ENCODE data around the gene ARID4A. TPM values are rescaled to one million over a fixed set of nuclear protein-coding genes. Genes with fewer than 3 reads are reported as not detected.

The ARID4A gene
- total and polyA plus RNA-seq, 9 of the 15 experiments (the other 6 are each of a cell fraction or from before 2014, with no cell fraction given), result 2.4 to 11.5 (median 8.7) TPM

DNA sequence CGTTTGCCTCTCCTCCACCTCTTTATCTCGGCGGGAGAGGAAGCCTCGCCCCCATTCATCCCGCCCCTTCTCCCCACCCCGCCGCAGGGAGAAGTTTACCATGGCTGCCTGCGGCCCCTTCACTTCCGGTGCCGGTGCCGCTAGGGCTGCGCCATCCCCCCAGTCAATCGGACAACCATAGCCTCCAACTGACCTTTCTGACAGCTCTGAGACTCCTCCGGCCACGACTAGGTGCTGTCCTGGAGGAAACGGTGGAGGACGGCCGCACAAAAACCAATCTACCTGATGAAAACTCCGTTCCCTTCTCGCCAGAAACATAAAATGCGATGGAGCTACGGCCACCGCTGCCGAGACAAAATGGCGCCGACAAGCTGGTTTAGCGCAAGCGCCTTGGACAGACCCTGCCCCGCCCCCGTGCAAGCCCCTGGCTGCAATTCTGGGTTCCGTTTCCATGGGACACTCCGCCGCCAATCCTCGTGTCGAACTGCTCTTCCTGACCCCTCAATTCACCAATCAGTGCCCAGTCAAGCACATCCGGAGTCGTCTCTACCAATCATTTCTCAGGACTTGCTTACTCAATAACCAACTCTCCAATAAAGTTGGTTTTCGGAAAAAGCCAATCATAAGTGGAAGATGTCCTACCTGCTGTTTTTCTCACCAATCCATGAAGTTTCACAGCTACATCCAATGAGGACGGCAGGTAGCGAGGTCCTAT, 436 bp upstream of the ARID4A start (continued):
- no peak for TF ChIP-seq CEBPZ (IDR thresholded peaks at IDR 0.05; ENCODE audit: borderline replicate concordance, low read depth, low read length)
- 0 out of 2 replicates have a peak, but pooled peaks have one; percentile 47 for TF ChIP-seq ZNF134 (CRISPR knock-in tag; conservative IDR thresholded peaks at IDR 0.05)
- no peak for TF ChIP-seq ARID4B (CRISPR knock-in tag; IDR thresholded peaks at IDR 0.05)
- TF ChIP-seq ZNF146 (CRISPR knock-in tag; IDR thresholded peaks at IDR 0.05; ENCODE audit: unreplicated experiment), result no peak
- TF ChIP-seq HEY1 (CRISPR knock-in tag; IDR thresholded peaks at IDR 0.05; ENCODE audit: borderline replicate concordance), result 0 out of 2 replicates have a peak, but pooled peaks have one; percentile 42
- TF ChIP-seq EP400 (IDR thresholded peaks at IDR 0.05), result peak; percentile 99
- no peak for TF ChIP-seq PTBP1 (IDR thresholded peaks at IDR 0.05; ENCODE audit: low read depth, low read length)
- no peak for TF ChIP-seq SETDB1 (IDR thresholded peaks at IDR 0.05; ENCODE audit: low read length)
- no peak for TF ChIP-seq TCF7 (IDR thresholded peaks at IDR 0.05; ENCODE audit: borderline replicate concordance)
- peak; percentile 96 for TF ChIP-seq POLR2A (conservative IDR thresholded peaks at IDR 0.05)
- TF ChIP-seq ZNF780A (CRISPR knock-in tag; IDR thresholded peaks at IDR 0.05), result no peak
- TF ChIP-seq RBM34 (IDR thresholded peaks at IDR 0.05; ENCODE audit: borderline replicate concordance, insufficient read depth, low read length), result no peak
- TF ChIP-seq PTRF (tag; IDR thresholded peaks at IDR 0.05), result peak; percentile 88
- TF ChIP-seq, protein P1, sequence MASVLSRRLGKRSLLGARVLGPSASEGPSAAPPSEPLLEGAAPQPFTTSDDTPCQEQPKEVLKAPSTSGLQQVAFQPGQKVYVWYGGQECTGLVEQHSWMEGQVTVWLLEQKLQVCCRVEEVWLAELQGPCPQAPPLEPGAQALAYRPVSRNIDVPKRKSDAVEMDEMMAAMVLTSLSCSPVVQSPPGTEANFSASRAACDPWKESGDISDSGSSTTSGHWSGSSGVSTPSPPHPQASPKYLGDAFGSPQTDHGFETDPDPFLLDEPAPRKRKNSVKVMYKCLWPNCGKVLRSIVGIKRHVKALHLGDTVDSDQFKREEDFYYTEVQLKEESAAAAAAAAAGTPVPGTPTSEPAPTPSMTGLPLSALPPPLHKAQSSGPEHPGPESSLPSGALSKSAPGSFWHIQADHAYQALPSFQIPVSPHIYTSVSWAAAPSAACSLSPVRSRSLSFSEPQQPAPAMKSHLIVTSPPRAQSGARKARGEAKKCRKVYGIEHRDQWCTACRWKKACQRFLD (CRISPR knock-in tag; IDR thresholded peaks at IDR 0.05), result peak; percentile 100
- TF ChIP-seq SIX5 (IDR thresholded peaks at IDR 0.05; ENCODE audit: borderline replicate concordance in 1 of 2, insufficient read depth in 1 of 2, low read depth in 1 of 2, low read length in 2 of 2), result no peak
- TF ChIP-seq, protein P2, sequence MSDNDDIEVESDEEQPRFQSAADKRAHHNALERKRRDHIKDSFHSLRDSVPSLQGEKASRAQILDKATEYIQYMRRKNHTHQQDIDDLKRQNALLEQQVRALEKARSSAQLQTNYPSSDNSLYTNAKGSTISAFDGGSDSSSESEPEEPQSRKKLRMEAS (CRISPR knock-in tag; IDR thresholded peaks at IDR 0.05), result no peak
- TF ChIP-seq ARNT (IDR thresholded peaks at IDR 0.05), result no peak
- TF ChIP-seq CREM (IDR thresholded peaks at IDR 0.05; ENCODE audit: low read depth), result peak; percentile 39
- no peak for TF ChIP-seq SMARCA5 (IDR thresholded peaks at IDR 0.05)
- TF ChIP-seq ESRRA (IDR thresholded peaks at IDR 0.05; ENCODE audit: borderline replicate concordance, low read depth), result 0 out of 2 replicates have a peak, but pooled peaks have one; percentile 15
